Mesenchymal stem cell (in vitro differentiated cells and primary cell): Measurements from ENCODE around the gene ZNF280B.

Source experiments
- DNase-seq: peaks from one replicate; pipeline ENCODE4 v3.0.0-alpha.2; 2013
- H2AFZ ChIP-seq: one replicate; pipeline ENCODE4 v1.6.1; 2013; ENCODE audit warnings: low read depth, mild to moderate bottlenecking, control low read depth, inconsistent platforms, low read length, moderate library complexity
- H2AK5ac ChIP-seq: 2 replicates; pipeline ENCODE4 v1.6.1; 2013; ENCODE audit warnings: low read length, moderate library complexity, mild to moderate bottlenecking, inconsistent platforms; ENCODE audit not compliant: severe bottlenecking
- H2BK120ac ChIP-seq: one replicate; pipeline ENCODE4 v1.6.1; 2013; ENCODE audit warnings: low read depth, mild to moderate bottlenecking, inconsistent platforms, low read length, moderate library complexity
- H2BK12ac ChIP-seq, 2 experiments: one replicate each; pipeline ENCODE4 v1.6.1; 2013; ENCODE audit warnings: inconsistent platforms in 2 of 2, low read length in 2 of 2, mild to moderate bottlenecking in 2 of 2, moderate library complexity in 2 of 2, control low read depth in 1 of 2
- H2BK15ac ChIP-seq: one replicate; pipeline ENCODE4 v1.6.1; 2013; ENCODE audit warnings: mild to moderate bottlenecking, low read depth, inconsistent platforms; ENCODE audit not compliant: poor library complexity, severe bottlenecking
- H2BK5ac ChIP-seq: 2 replicates; pipeline ENCODE4 v1.6.1; 2013; ENCODE audit warnings: low read depth, mild to moderate bottlenecking, low read length, control low read depth, inconsistent platforms; ENCODE audit not compliant: poor library complexity, severe bottlenecking
- H3K14ac ChIP-seq, 2 experiments: one replicate each; pipeline ENCODE4 v1.6.1; 2013; ENCODE audit warnings: inconsistent platforms in 2 of 2, low read length in 2 of 2, control low read depth in 1 of 2, mild to moderate bottlenecking in 1 of 2, moderate library complexity in 1 of 2
- H3K18ac ChIP-seq, 2 experiments: one replicate each; pipeline ENCODE4 v1.6.1; 2013; ENCODE audit warnings: inconsistent platforms in 2 of 2, low read length in 2 of 2, control low read depth in 1 of 2, low read depth in 1 of 2, mild to moderate bottlenecking in 1 of 2
- H3K23ac ChIP-seq, 2 experiments: one replicate each; pipeline ENCODE4 v1.6.1; 2013; ENCODE audit warnings: inconsistent platforms in 2 of 2, low read length in 2 of 2, mild to moderate bottlenecking in 2 of 2, moderate library complexity in 2 of 2, control low read depth in 1 of 2
- H3K27ac ChIP-seq: 2 replicates; pipeline ENCODE4 v1.5.1; 2013; ENCODE audit warnings: mild to moderate bottlenecking, moderate library complexity, low read length, control low read depth, inconsistent platforms; ENCODE audit not compliant: poor library complexity, severe bottlenecking
- H3K27me3 ChIP-seq, 2 experiments: 2 replicates each; pipeline versions ENCODE4 v1.6.1 to v1.7.0; 2013; ENCODE audit warnings: low read length in 2 of 2, mild to moderate bottlenecking in 2 of 2, moderate library complexity in 2 of 2, control low read depth in 1 of 2, inconsistent platforms in 1 of 2; ENCODE audit not compliant: control insufficient read depth in 1 of 2, insufficient read depth in 1 of 2
- H3K36me3 ChIP-seq, 2 experiments: 2 replicates each; pipeline versions ENCODE4 v1.6.1 to v1.7.0; 2013; ENCODE audit warnings: low read length in 2 of 2, control low read depth in 1 of 2, inconsistent platforms in 1 of 2, low read depth in 1 of 2, mild to moderate bottlenecking in 1 of 2; ENCODE audit not compliant: insufficient read depth in 2 of 2, control insufficient read depth in 1 of 2
- H3K4ac ChIP-seq, 2 experiments: one replicate each; pipeline ENCODE4 v1.6.1; 2013; ENCODE audit warnings: inconsistent platforms in 2 of 2, low read length in 2 of 2, mild to moderate bottlenecking in 2 of 2, moderate library complexity in 2 of 2, control low read depth in 1 of 2, low read depth in 1 of 2
- H3K4me1 ChIP-seq: 2 replicates; pipeline ENCODE4 v1.6.1; 2013; ENCODE audit warnings: low read depth, low read length, control low read depth; ENCODE audit not compliant: control insufficient read depth, insufficient read depth
- H3K4me2 ChIP-seq: 2 replicates; pipeline ENCODE4 v1.6.1; 2013; ENCODE audit warnings: low read length, mild to moderate bottlenecking, inconsistent platforms; ENCODE audit not compliant: poor library complexity, severe bottlenecking
- H3K4me3 ChIP-seq, 2 experiments: 2 replicates each; pipeline versions ENCODE4 v1.5.1 to v1.7.0; 2013; ENCODE audit warnings: low read length in 2 of 2, mild to moderate bottlenecking in 2 of 2, control low read depth in 1 of 2, low read depth in 1 of 2; ENCODE audit not compliant: insufficient read depth in 1 of 2
- H3K79me1 ChIP-seq: replicated peaks from 2 replicates; pipeline ENCODE4 v1.6.1; 2013; ENCODE audit warnings: mild to moderate bottlenecking, control low read depth, low read length, inconsistent platforms; ENCODE audit not compliant: poor library complexity, severe bottlenecking
- H3K9ac ChIP-seq: 2 replicates; pipeline ENCODE4 v1.7.0; 2013; ENCODE audit warnings: mild to moderate bottlenecking, low read length, moderate library complexity
- H3K9me3 ChIP-seq: 2 replicates; pipeline ENCODE4 v1.7.0; 2013; ENCODE audit warnings: mild to moderate bottlenecking, low read length; ENCODE audit not compliant: control insufficient read depth
- H4K8ac ChIP-seq: one replicate; pipeline ENCODE4 v1.6.1; 2013; ENCODE audit warnings: inconsistent platforms, mild to moderate bottlenecking, low read length, moderate library complexity
- H4K91ac ChIP-seq: one replicate; pipeline ENCODE4 v1.6.1; 2013; ENCODE audit warnings: mild to moderate bottlenecking, low read length, inconsistent platforms
- WGBS: methylation state at CpG from one replicate; pipeline ENCODE4 v1.1.7; 2013; ENCODE audit warnings: mixed read lengths; 5-methylcytosine and 5-hydroxymethylcytosine counted together

The ZNF280B gene

DNA sequence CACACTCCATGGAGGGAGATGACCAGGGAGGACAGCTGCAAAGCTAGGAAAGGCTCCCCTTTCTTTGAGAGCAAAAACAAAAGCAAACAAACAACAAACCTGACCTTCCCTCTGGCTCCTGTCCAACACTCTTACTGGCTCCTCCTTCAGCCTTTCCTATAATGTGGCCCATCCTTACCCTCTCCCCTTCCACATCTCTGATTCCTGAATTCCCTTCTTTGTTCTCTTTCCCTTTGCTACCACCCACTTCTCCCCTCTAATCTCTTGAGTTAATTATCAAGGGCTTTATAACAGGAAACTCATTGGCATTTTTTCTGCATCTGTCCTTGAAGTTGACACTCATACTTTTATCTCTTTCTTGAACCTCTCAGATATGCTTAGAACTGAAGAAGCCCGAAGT, 56.3 kb downstream of the ZNF280B start:
- Histone ChIP-seq H3K4me2 (no peak overlapping the region), H3K27ac (no peak overlapping the region), H3K9ac (no peak overlapping the region), H3K9me3 (peaks cover 23% of the 10 kb centered on the region), H2AFZ (no peak overlapping the region), H3K14ac (no peak overlapping the region), H2BK15ac (no peak overlapping the region), H2BK12ac (no peak overlapping the region), H3K27me3 (peaks cover 0 to 85% of the 10 kb centered on the region in 2 experiments), H4K8ac (no peak overlapping the region), H2BK5ac (no peak overlapping the region), H3K79me1 (no peaks in the 10 kb centered on the region), H3K23ac (no peak overlapping the region), H3K18ac (no peak overlapping the region), H2AK5ac (no peak overlapping the region), H2BK120ac (no peak overlapping the region), H4K91ac (no peak overlapping the region), H3K4me3 (no peak overlapping the region), H3K36me3 (no peaks in the 10 kb centered on the region), H3K4me1 (no peaks in the 10 kb centered on the region), H3K4ac (no peak overlapping the region)
- 64% methylated on average over 1 of the region's 1 CpG for WGBS
- no peak for DNase-seq

DNA sequence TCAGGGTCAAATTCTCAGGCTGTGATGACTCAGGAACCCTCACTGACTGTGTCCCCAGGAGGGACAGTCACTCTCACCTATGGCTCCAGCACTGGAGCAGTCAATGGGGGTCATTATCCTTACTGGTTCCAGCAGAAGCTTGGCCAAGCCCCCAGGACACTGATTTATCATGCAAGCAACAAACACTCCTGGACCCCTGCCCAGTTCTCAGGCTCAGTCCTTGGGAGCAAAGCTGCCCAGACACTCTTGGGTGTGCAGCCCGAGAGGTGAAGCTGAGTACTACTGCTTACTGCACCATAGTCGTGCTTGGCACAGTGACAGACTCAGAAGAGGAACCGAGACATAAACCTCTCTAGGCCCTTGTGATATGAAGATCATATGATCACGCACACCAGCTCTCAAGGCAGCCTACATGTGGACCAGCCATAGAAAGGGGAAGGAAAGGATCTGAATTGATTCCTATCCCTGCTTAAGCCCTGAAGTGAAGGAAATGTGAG, 58.2 kb downstream of the ZNF280B start:
- H3K36me3 ChIP-seq, result no peaks in the 10 kb centered on the region
- no peak for DNase-seq
- no peaks in the 10 kb centered on the region for H3K79me1 ChIP-seq
- H3K4me3 ChIP-seq, result no peak overlapping the region
- no peak overlapping the region for H2AFZ ChIP-seq
- H2AK5ac ChIP-seq, result no peak overlapping the region
- 40% methylated on average over 4 of the region's 4 CpGs for WGBS
- no peak overlapping the region for H3K9ac ChIP-seq
- H3K27me3 ChIP-seq, result peaks cover 0 to 92% of the 10 kb centered on the region in 2 experiments
- H3K4me1 ChIP-seq, result no peaks in the 10 kb centered on the region
- H2BK12ac ChIP-seq, result no peak overlapping the region
- H2BK120ac ChIP-seq, result no peak overlapping the region
- no peak overlapping the region for H3K4ac ChIP-seq
- H3K23ac ChIP-seq, result no peak overlapping the region
- H2BK15ac ChIP-seq, result no peak overlapping the region
- no peak overlapping the region for H4K91ac ChIP-seq
- H3K27ac ChIP-seq, result no peak overlapping the region
- H3K18ac ChIP-seq, result no peak overlapping the region
- no peak overlapping the region for H3K14ac ChIP-seq
- peaks cover 18% of the 10 kb centered on the region for H3K9me3 ChIP-seq
- no peak overlapping the region for H3K4me2 ChIP-seq
- H4K8ac ChIP-seq, result no peak overlapping the region
- no peak overlapping the region for H2BK5ac ChIP-seq

DNA sequence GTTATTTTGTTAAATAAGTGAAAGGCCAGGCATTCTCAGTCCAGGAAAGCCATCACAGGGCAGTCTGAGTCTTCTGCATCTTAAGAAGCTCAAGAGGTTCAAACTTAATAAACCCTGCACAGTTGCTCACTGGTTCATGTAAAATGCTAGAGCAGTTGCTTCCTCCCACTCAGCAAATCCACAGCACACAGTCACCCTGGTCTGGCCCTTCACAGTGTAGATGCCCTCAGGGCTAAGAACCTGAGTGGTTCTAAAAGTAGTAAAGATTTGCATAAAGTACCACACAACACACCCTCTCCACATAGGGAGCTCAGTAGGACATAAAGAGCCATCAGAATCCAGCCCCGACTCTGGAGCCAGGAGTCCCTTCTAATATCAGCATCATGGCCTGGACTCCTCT, 58.7 kb downstream of the ZNF280B start:
- no peak overlapping the region for H3K14ac ChIP-seq
- H3K36me3 ChIP-seq, result no peaks in the 10 kb centered on the region
- H3K9ac ChIP-seq, result no peak overlapping the region
- H2BK15ac ChIP-seq, result no peak overlapping the region
- peaks cover 0 to 92% of the 10 kb centered on the region in 2 experiments for H3K27me3 ChIP-seq
- H3K79me1 ChIP-seq, result no peaks in the 10 kb centered on the region
- H3K4me2 ChIP-seq, result no peak overlapping the region
- no peak overlapping the region for H3K23ac ChIP-seq
- no peak for DNase-seq
- H4K91ac ChIP-seq, result no peak overlapping the region
- H2AK5ac ChIP-seq, result no peak overlapping the region
- H3K4me1 ChIP-seq, result no peaks in the 10 kb centered on the region
- H2BK120ac ChIP-seq, result no peak overlapping the region
- H3K4ac ChIP-seq, result no peak overlapping the region
- no peak overlapping the region for H3K27ac ChIP-seq
- no peak overlapping the region for H3K18ac ChIP-seq
- 83% methylated on average over 1 of the region's 1 CpG for WGBS
- H3K4me3 ChIP-seq, result no peak overlapping the region
- no peak overlapping the region for H2BK12ac ChIP-seq
- no peak overlapping the region for H4K8ac ChIP-seq
- no peak overlapping the region for H2BK5ac ChIP-seq
- H3K9me3 ChIP-seq, result peaks cover 18% of the 10 kb centered on the region
- no peak overlapping the region for H2AFZ ChIP-seq

DNA sequence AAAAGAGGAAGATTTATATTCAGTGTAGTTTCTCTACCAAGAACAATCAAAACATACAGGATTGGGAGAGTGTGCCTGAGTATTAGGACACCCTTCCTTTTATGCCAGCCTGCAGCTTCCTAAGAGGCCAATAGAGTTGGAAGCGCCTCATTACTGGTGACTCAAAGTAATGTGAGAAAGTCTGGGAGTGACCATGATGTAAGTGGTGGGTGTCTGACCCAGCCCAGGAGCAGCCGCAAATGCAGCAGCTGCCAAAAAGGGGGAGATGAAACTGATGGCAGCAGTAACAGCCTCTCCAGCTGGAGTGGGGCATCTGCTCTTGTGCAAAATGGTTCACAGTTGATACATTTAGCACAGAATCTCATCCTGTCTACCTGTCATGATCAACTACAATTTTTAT, 62.0 kb downstream of the ZNF280B start:
- Histone ChIP-seq H3K27ac (no peak overlapping the region), H3K4me2 (no peak overlapping the region), H3K4me1 (no peaks in the 10 kb centered on the region), H3K79me1 (no peaks in the 10 kb centered on the region), H3K36me3 (no peaks in the 10 kb centered on the region), H3K27me3 (peaks cover 0 to 63% of the 10 kb centered on the region in 2 experiments), H2BK5ac (no peak overlapping the region), H3K18ac (no peak overlapping the region), H4K91ac (no peak overlapping the region), H3K9ac (no peak overlapping the region), H2AFZ (no peak overlapping the region), H2BK15ac (no peak overlapping the region), H3K4me3 (no peak overlapping the region), H3K9me3 (peaks cover 4% of the 10 kb centered on the region), H3K4ac (no peak overlapping the region), H2AK5ac (no peak overlapping the region), H3K14ac (no peak overlapping the region), H3K23ac (no peak overlapping the region), H2BK120ac (no peak overlapping the region), H4K8ac (no peak overlapping the region), H2BK12ac (no peak overlapping the region)
- no peak for DNase-seq
- 27% methylated on average over 2 of the region's 2 CpGs for WGBS
